Vagina (tissue), 2 donors: ENCODE measurements around the gene DCC. TPM values are rescaled to one million over a fixed set of nuclear protein-coding genes. Genes with fewer than 3 reads are reported as not detected.

Experiments used
- DNase-seq, 2 donors: peaks; one replicate each; pipeline ENCODE4 v3.0.0-alpha.2; 2017; ENCODE audit errors: extremely low spot score in 2 of 2
- H3K27ac ChIP-seq: fragments of 200-600 bp; sonication (generic); one replicate; pipeline ENCODE4 v1.5.1; 2019
- H3K27me3 ChIP-seq: fragments of 200-600 bp; sonication (generic); one replicate; pipeline ENCODE4 v1.5.1; 2019
- H3K36me3 ChIP-seq, 2 donors: fragments of 200-600 bp; sonication (generic); one replicate each; pipeline ENCODE4 v1.5.1; 2017 to 2019
- H3K4me1 ChIP-seq: fragments of 200-600 bp; sonication (generic); one replicate; pipeline ENCODE4 v1.5.1; 2019
- H3K4me3 ChIP-seq, 2 donors: fragments of 200-600 bp; sonication (generic); 1 replicate in 1 of 2; 2 replicates in 1 of 2; pipeline ENCODE4 v1.5.1; 2016 to 2019
- H3K9me3 ChIP-seq: fragments of 200-600 bp; sonication (generic); one replicate; pipeline ENCODE4 v1.5.1; 2019
- CTCF ChIP-seq, 3 experiments: fragments of 450-650 bp in 2 of 3; fragments of 200-600 bp in 1 of 3; sonication (generic) in 1 of 3; IDR thresholded peaks; one replicate each; pipeline ENCODE4 v1.5.1; 2017 to 2019; ENCODE audit warnings: antibody characterized with exemption in 3 of 3, mild to moderate bottlenecking in 2 of 3, moderate library complexity in 2 of 3
- POLR2A ChIP-seq, 2 donors: fragments of 450-650 bp; IDR thresholded peaks; one replicate each; pipeline ENCODE4 v1.6.1; 2017; ENCODE audit warnings: antibody characterized with exemption in 2 of 2, mild to moderate bottlenecking in 2 of 2, moderate library complexity in 2 of 2
- POLR2AphosphoS5 ChIP-seq, 2 donors: sonication (generic); formaldehyde crosslinking; IDR thresholded peaks; one replicate each; pipeline ENCODE4 v1.9.0; 2017; ENCODE audit warnings: antibody characterized with exemption in 2 of 2, mild to moderate bottlenecking in 2 of 2, low read depth in 1 of 2; ENCODE audit not compliant: insufficient read depth in 1 of 2
- intact Hi-C: fragments of 100-400 bp; cut with DNase I; formaldehyde crosslinking; loops from one replicate; pipeline ENCODE4 v1.15.1; 2023
- total RNA-seq: library from RNA; depleted of rRNA; stranded (reverse); fragments of >200 nt; gene quantifications from one replicate; pipeline ENCODE4 v1.2.3, GENCODE V29; 2016

The DCC gene
- total RNA-seq, 1 donor from 2014 or later, result not detected

GRCh38 chr18:52427521-52428175, 87.7 kb downstream of the DCC start:
- Histone ChIP-seq H3K27ac (no peak overlapping the region), H3K27me3 (no peaks in the 10 kb centered on the region), H3K36me3 (no peaks in the 10 kb centered on the region), H3K9me3 (no peaks in the 10 kb centered on the region), H3K4me3 (no peak overlapping the region), H3K4me1 (no peaks in the 10 kb centered on the region)
- intact Hi-C loops, result no loop called here
- no peak for DNase-seq
- TF ChIP-seq CTCF (IDR thresholded peaks at IDR 0.05), result no peak
- no peak for TF ChIP-seq POLR2AphosphoS5 (IDR thresholded peaks at IDR 0.05; ENCODE audit: insufficient read depth in 1 of 2, low read depth in 1 of 2)
- no peak for TF ChIP-seq POLR2A (IDR thresholded peaks at IDR 0.05)

GRCh38 chr18:52431683-52432082, 91.7 kb downstream of the DCC start:
- Histone ChIP-seq H3K27me3 (no peaks in the 10 kb centered on the region), H3K4me3 (no peak overlapping the region), H3K36me3 (no peaks in the 10 kb centered on the region), H3K4me1 (no peaks in the 10 kb centered on the region), H3K9me3 (no peaks in the 10 kb centered on the region), H3K27ac (no peak overlapping the region)
- DNase-seq, result no peak
- intact Hi-C loops, result no loop called here
- TF ChIP-seq POLR2A (IDR thresholded peaks at IDR 0.05) (no peak), CTCF (IDR thresholded peaks at IDR 0.05) (no peak), POLR2AphosphoS5 (IDR thresholded peaks at IDR 0.05; ENCODE audit: insufficient read depth in 1 of 2, low read depth in 1 of 2) (no peak)

- H3K27me3 ChIP-seq, result no peaks in the 10 kb centered on the region
- H3K36me3 ChIP-seq, result no peaks in the 10 kb centered on the region
- H3K27ac ChIP-seq, result no peak overlapping the region
- intact Hi-C loops, result no loop called here
- no peaks in the 10 kb centered on the region for H3K4me1 ChIP-seq
- DNase-seq, result no peak
- no peak for TF ChIP-seq CTCF (IDR thresholded peaks at IDR 0.05)
- no peak for TF ChIP-seq POLR2A (IDR thresholded peaks at IDR 0.05)
- TF ChIP-seq POLR2AphosphoS5 (IDR thresholded peaks at IDR 0.05; ENCODE audit: insufficient read depth in 1 of 2, low read depth in 1 of 2), result no peak
- no peak overlapping the region for H3K4me3 ChIP-seq
- H3K9me3 ChIP-seq, result no peaks in the 10 kb centered on the region
These were observed 93.8 kb downstream of the DCC start for GRCh38 chr18:52433797-52434196.

- no peak for TF ChIP-seq POLR2AphosphoS5 (IDR thresholded peaks at IDR 0.05; ENCODE audit: insufficient read depth in 1 of 2, low read depth in 1 of 2)
- no peak for TF ChIP-seq CTCF (IDR thresholded peaks at IDR 0.05)
- TF ChIP-seq POLR2A (IDR thresholded peaks at IDR 0.05), result no peak
- Histone ChIP-seq H3K4me3 (no peak overlapping the region), H3K27me3 (no peaks in the 10 kb centered on the region), H3K36me3 (no peaks in the 10 kb centered on the region), H3K4me1 (no peaks in the 10 kb centered on the region), H3K9me3 (no peaks in the 10 kb centered on the region), H3K27ac (no peak overlapping the region)
- intact Hi-C loops, result no loop called here
- no peak for DNase-seq
These were observed 95.3 kb downstream of the DCC start for GRCh38 chr18:52435301-52435700.

- Histone ChIP-seq H3K4me3 (no peak overlapping the region), H3K4me1 (no peaks in the 10 kb centered on the region), H3K27ac (no peak overlapping the region), H3K36me3 (no peaks in the 10 kb centered on the region), H3K9me3 (no peaks in the 10 kb centered on the region), H3K27me3 (no peaks in the 10 kb centered on the region)
- TF ChIP-seq CTCF (IDR thresholded peaks at IDR 0.05) (no peak), POLR2A (IDR thresholded peaks at IDR 0.05) (no peak), POLR2AphosphoS5 (IDR thresholded peaks at IDR 0.05; ENCODE audit: insufficient read depth in 1 of 2, low read depth in 1 of 2) (no peak)
- intact Hi-C loops, result no loop called here
- no peak for DNase-seq
These were observed 97.2 kb downstream of the DCC start for GRCh38 chr18:52437161-52437560.
